SIG-M5 treated with dmso at 0.1 percent for 504 hours (cell line): ENCODE results near the gene NHSL2.

ENCODE experiments used
- DNase-seq: peaks from one replicate; lab custom pipeline; 2025; ENCODE audit not compliant: unreplicated experiment; lab: John Stamatoyannopoulos, UW

The NHSL2 gene

GRCh38 chrX:72105436-72105835 is 194.8 kb downstream of the NHSL2 start:
- DNase-seq, result no peak

DNA sequence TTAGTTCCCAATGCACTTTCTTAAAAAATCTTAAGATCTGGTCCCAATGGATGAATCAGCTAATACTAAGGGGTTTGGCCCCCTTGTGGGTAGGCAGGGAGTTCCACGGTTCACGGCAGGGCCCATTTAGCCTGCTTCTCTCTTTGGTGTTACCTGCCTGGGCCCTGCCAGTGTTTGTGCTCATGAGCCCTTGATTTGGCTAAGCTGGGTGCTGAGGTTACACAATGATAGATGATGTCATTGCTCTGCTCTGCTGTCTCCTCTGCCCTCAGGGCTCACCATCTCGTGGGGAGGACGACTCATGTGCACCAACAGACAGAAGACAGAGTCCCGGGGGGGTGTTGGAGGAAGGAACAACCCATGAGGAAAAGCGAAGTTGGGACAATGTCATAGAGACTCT is 196.7 kb downstream of the NHSL2 start:
- DNase-seq, result no peak

GRCh38 chrX:72107841-72108595 is 197.4 kb downstream of the NHSL2 start:
- DNase-seq, result peak; percentile 11

DNA sequence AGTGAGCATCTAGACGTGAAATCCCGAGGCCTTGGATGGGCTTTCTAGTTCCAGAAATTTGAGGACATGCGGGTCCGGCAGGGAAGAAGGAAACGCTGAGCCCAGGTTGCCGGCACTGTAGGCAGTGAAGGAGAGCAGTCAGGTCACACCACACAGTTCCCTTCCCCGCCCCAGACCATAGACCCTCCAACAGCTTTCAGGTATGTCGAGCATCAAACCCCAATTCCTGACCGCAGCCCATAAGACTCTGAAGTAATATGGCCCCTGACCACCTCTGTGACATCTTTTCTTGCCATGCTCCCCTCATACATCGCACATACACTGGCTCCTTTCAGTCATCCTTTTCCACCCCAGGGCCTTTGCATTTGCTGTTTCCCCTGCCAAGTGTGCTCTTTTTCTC is 198.0 kb downstream of the NHSL2 start:
- DNase-seq, result no peak

GRCh38 chrX:72110051-72110875 is 199.6 kb downstream of the NHSL2 start:
- DNase-seq, result no peak

- no peak for DNase-seq
Observed at GRCh38 chrX:72110876-72111708, 200.4 kb downstream of the NHSL2 start.

GRCh38 chrX:72113461-72113860 is 202.8 kb downstream of the NHSL2 start:
- no peak for DNase-seq

DNA sequence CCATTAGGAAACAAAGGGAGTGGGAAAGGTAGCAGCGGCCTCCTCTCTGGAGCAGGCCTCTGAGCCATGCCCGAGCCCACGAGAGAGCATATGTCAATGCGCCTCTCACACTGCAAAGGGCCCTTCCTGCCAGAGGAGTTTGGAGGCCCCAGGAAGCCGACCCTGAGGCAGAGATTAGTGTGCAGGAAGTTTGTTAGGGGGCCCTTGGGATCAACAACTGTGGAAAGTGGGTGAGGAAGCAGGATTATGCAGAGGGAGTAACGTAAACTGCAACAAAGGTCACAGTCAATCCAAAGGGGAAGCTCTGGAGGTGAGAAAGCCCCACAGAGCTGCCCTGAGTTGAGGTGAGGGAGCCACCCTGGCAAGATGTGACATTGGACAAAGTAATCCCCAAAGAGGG is 203.7 kb downstream of the NHSL2 start:
- no peak for DNase-seq

DNA sequence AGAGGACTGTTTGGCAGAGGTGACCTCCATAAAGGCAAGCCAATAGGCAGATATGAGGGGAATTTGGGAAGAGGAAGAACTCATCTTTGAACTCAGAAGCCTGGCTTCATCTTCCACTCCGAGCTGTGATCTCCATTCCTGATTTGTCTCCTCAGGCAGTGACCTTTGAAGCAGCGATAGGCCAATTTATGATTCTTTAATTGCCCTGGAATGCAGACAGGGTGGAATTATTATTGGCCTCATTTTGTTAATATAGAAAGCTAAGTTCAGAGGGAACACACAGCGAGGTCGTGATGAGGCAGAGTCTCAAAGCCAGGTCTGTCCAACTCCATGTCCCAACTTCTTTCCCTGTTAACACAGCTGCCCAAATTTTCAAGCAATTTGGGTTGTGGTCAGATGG is 204.2 kb downstream of the NHSL2 start:
- no peak for DNase-seq

GRCh38 chrX:72115380-72115779 is 204.7 kb downstream of the NHSL2 start:
- DNase-seq, result no peak

GRCh38 chrX:72117636-72118210 is 207.1 kb downstream of the NHSL2 start:
- no peak for DNase-seq

GRCh38 chrX:72120837-72121236 is 210.2 kb downstream of the NHSL2 start:
- DNase-seq, result no peak

DNA sequence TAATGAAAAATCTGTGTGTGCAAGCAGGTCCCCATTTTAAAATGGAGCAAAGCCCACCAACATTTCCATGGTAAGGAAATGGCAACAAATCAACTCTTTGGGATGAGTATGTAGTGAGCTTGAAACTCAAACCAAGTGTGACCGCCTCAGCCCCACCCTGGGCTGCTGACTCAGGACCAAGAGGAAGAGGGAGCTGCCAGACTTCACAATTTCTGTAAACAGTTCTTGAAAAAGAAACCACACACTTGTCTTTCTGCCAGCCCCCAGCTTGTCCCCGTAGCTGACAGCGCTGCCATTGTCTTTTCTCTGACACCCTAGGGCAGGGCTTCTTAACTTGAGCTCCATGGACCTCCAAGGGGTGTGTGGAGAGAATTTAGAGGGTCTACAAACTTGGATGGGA is 210.7 kb downstream of the NHSL2 start:
- peak; percentile 36 for DNase-seq

GRCh38 chrX:72122621-72123337 is 212.1 kb downstream of the NHSL2 start:
- DNase-seq, result no peak

DNA sequence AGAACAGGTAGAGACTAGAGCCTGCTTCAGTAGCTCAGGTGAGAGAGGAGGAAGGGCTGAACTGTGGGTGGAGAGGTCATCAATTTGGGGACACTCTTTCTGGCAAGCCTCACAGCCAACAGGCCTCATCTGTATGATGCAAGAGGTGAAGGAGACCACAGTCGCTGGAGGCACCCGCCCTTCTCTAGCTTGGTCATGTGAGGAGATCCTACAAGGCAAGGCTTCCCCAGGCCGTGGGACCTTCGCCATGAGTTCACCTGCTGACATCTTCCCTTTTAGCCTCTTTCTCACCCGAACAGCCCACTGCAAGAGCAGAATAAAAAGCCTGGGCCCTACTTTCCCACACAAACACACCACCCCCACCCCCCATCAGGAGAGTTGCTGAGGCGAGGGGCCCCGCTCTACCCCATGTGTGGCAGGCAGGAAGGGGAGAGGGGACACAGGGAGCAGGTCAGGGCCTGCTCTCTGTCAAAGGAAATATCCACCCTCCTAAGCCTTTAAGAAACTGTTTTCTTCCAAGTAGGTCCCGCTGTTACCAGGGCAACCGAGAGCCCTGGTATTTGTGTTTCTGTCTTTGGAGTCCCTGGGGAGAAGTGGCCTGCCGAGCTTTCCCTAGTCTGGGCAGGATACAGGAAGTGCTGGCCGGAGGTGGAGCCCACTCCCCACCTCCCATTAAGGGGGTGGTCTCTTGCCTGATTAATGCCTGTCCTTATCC is 213.0 kb downstream of the NHSL2 start:
- DNase-seq, result no peak

- DNase-seq, result peak; percentile 7
Observed at GRCh38 chrX:72124540-72125201, 214.0 kb downstream of the NHSL2 start.

DNA sequence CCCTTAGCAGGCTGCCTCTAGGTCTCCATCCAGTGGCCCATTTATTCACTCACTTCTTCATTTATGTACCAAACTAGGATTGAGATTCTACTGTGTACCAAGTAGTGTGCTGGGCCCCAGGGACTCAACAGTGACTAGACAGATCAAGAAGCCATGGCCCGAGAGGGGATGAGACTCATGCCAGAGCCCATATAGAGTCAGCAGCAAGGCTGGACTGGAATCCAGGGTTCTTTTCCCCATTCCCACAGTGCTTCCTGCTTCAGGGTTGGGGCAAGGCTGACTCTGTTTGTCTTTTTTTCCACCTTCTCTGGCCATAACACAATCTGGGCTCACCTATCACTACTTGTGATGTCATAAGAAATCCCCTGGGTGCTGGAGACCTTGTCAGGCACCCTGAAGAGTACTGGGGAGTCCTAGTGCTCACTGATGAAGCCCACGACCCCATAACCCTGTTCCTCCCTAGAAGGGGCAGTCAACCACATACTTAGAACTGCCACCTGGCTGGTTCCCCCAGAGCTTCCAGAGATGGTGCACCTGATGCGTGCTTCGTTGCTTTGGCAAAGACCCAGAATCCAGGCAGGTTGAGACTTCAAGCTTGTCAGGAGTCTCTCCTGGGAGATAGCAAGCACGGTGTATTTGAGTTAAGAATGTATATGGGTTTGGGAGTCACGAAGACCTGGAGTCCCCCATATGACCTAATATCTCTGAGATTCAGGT is 214.8 kb downstream of the NHSL2 start:
- peak; percentile 3 for DNase-seq

- DNase-seq, result no peak
Observed at GRCh38 chrX:72126048-72126415, 215.4 kb downstream of the NHSL2 start.
